ENCODE results near the gene PTPRN2. TPM values are rescaled to one million over a fixed set of nuclear protein-coding genes. Genes with fewer than 3 reads are reported as not detected.
"Not testable (repeated sequence)": the region's sequence is repeated elsewhere in the genome, so short reads cannot be mapped to it uniquely, and the experiment has no call there.

Gene PTPRN2
- total RNA-seq, 1 experiment from 2014 or later: 4.4 TPM

- no peak for DNase-seq (ENCODE audit: low spot score)
Observed at GRCh38 chr7:157671358-157672255, 916.0 kb downstream of the PTPRN2 start.

GRCh38 chr7:157670490-157671357 lies 916.9 kb downstream of the PTPRN2 start:
- peak; percentile 72 for DNase-seq (ENCODE audit: low spot score)

- no peak for DNase-seq (ENCODE audit: low spot score)
Observed at GRCh38 chr7:157669768-157670351, 917.8 kb downstream of the PTPRN2 start.

GRCh38 chr7:157668884-157669767 lies 918.5 kb downstream of the PTPRN2 start:
- no peak for DNase-seq (ENCODE audit: low spot score)

GRCh38 chr7:157668221-157668883 lies 919.3 kb downstream of the PTPRN2 start:
- DNase-seq (ENCODE audit: low spot score): no peak

GRCh38 chr7:157667731-157668130 lies 919.9 kb downstream of the PTPRN2 start:
- DNase-seq (ENCODE audit: low spot score): no peak

- DNase-seq (ENCODE audit: low spot score): no peak
Observed at GRCh38 chr7:157667261-157667660, 920.4 kb downstream of the PTPRN2 start.

GRCh38 chr7:157666530-157667040 lies 921.0 kb downstream of the PTPRN2 start:
- no peak for DNase-seq (ENCODE audit: low spot score)

- not testable (repeated sequence) for DNase-seq (ENCODE audit: low spot score)
Observed at GRCh38 chr7:157665634-157665988, 922.0 kb downstream of the PTPRN2 start.

- peak; percentile 17 for DNase-seq (ENCODE audit: low spot score)
Observed at GRCh38 chr7:157664871-157665633, 922.6 kb downstream of the PTPRN2 start.

GRCh38 chr7:157664034-157664433 lies 923.6 kb downstream of the PTPRN2 start:
- DNase-seq (ENCODE audit: low spot score): no peak

- DNase-seq (ENCODE audit: low spot score): peak; percentile 61
Observed at GRCh38 chr7:157662981-157663716, 924.5 kb downstream of the PTPRN2 start.

GRCh38 chr7:157662110-157662791 lies 925.4 kb downstream of the PTPRN2 start:
- no peak for DNase-seq (ENCODE audit: low spot score)

- no peak for DNase-seq (ENCODE audit: low spot score)
Observed at GRCh38 chr7:157661611-157661975, 926.0 kb downstream of the PTPRN2 start.

- no peak for DNase-seq (ENCODE audit: low spot score)
Observed at GRCh38 chr7:157660971-157661610, 926.5 kb downstream of the PTPRN2 start.

- DNase-seq (ENCODE audit: low spot score): no peak
Observed at GRCh38 chr7:157658851-157659412, 928.7 kb downstream of the PTPRN2 start.
